HG03060 (cell line): ENCODE measurements around the gene NXPH2.
"Not testable (repeated sequence)": the region's sequence is repeated elsewhere in the genome, so short reads cannot be mapped to it uniquely, and the experiment has no call there.

Experiments used
- ATAC-seq: cut with Tn5 transposase; IDR thresholded peaks from one replicate; pipeline ENCODE4 v1.9.1; 2021; ENCODE audit warnings: low read depth, moderate number of reproducible peaks; ENCODE audit not compliant: unreplicated experiment

The NXPH2 gene

GRCh38 chr2:138648606-138649005 lies 131.6 kb downstream of the NXPH2 start:
- ATAC-seq: no peak

- not testable (repeated sequence) for ATAC-seq
Observed at GRCh38 chr2:138644776-138645175, 135.4 kb downstream of the NXPH2 start.

GRCh38 chr2:138640921-138641676 lies 139.1 kb downstream of the NXPH2 start:
- no peak for ATAC-seq

GRCh38 chr2:138637686-138638085 lies 142.5 kb downstream of the NXPH2 start:
- ATAC-seq: no peak

- ATAC-seq: no peak
Observed at GRCh38 chr2:138637061-138637460, 143.1 kb downstream of the NXPH2 start.

GRCh38 chr2:138633049-138633448 lies 147.1 kb downstream of the NXPH2 start:
- no peak for ATAC-seq

- ATAC-seq: no peak
Observed at GRCh38 chr2:138632066-138632620, 148.0 kb downstream of the NXPH2 start.

GRCh38 chr2:138630164-138630563 lies 150.0 kb downstream of the NXPH2 start:
- ATAC-seq: no peak

- no peak for ATAC-seq
Observed at GRCh38 chr2:138626148-138626547, 154.0 kb downstream of the NXPH2 start.

GRCh38 chr2:138622613-138623012 lies 157.6 kb downstream of the NXPH2 start:
- no peak for ATAC-seq

GRCh38 chr2:138621139-138621538 lies 159.1 kb downstream of the NXPH2 start:
- ATAC-seq: no peak

- ATAC-seq: no peak
Observed at GRCh38 chr2:138620431-138620830, 159.8 kb downstream of the NXPH2 start.
